ENCODE measurements around the gene PGLYRP4.

DNA sequence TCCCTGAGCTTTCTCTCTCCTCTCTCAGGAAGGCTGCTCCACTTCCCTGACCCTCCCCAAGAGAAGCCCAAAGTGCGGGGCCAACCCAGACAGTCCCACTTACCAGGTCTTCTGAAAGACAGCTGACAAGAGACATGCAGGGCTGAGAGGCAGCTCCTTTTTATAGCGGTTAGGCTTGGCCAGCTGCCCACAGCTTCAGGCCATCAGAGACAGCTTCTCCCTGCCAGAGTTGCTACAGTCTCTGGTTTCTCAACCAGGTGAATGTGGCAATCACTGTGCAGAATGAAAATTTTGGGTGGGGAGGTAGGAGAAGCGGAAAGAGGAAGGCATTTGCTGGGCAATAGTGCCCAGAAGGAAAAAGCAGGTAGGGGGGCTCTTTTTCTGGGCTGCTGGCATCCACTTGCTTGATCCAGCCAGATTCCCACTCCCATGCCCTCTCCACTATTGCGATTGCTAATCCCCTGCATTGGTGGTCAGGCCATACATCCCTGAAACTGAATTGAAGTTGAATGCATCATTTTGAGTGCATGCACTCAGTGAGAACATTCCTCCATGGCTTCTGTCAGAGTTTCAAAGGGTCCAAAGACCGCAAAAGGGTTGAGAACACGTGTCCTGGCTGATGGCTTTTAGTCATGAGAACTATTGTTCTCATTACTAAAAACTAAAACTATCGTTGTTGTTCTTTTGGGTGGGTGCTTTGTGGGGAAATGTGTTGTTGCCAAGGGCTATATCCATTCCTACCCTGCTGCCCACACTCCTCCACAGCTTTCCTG is 42.5 kb upstream of the PGLYRP4 start, which contains the start of gene S100A8:
- TF ChIP-seq ZBTB33 (IDR thresholded peaks at IDR 0.05) (no peak), TAF1 (conservative IDR thresholded peaks at IDR 0.05) (no peak)

Data from liver (tissue), 2 donors.